ENCODE data around the gene CYTIP. TPM values are rescaled to one million over a fixed set of nuclear protein-coding genes. Genes with fewer than 3 reads are reported as not detected.

The CYTIP gene
- total and polyA plus RNA-seq, 2 of the 13 experiments (the other 11 are each of a cell fraction or from before 2014, with no cell fraction given): not detected

DNA sequence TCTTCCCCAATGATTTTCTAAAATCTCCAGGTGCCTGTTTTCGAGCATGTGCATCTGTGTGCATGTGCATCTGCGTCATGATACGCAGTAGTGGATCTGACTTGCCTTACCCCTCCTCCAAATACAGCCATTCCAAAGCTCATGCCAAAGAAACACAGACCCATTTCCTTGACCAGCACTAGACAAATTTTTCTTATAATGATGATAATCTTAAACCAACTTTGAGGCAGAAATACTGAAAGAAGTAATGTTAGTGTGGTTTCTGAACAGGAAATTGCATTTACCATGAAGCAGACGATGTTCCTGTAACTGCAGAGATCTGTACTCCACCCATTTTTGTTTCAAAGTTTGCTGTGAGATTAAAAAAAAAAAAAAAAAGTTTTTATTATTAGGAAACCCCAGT, 25.6 kb downstream of the CYTIP start (continued):
- TF ChIP-seq, protein P1, sequence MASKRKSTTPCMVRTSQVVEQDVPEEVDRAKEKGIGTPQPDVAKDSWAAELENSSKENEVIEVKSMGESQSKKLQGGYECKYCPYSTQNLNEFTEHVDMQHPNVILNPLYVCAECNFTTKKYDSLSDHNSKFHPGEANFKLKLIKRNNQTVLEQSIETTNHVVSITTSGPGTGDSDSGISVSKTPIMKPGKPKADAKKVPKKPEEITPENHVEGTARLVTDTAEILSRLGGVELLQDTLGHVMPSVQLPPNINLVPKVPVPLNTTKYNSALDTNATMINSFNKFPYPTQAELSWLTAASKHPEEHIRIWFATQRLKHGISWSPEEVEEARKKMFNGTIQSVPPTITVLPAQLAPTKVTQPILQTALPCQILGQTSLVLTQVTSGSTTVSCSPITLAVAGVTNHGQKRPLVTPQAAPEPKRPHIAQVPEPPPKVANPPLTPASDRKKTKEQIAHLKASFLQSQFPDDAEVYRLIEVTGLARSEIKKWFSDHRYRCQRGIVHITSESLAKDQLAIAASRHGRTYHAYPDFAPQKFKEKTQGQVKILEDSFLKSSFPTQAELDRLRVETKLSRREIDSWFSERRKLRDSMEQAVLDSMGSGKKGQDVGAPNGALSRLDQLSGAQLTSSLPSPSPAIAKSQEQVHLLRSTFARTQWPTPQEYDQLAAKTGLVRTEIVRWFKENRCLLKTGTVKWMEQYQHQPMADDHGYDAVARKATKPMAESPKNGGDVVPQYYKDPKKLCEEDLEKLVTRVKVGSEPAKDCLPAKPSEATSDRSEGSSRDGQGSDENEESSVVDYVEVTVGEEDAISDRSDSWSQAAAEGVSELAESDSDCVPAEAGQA (IDR thresholded peaks at IDR 0.05; ENCODE audit: low read depth): no peak
- TF ChIP-seq, protein P1 (CRISPR knock-in tag; IDR thresholded peaks at IDR 0.05; ENCODE audit: borderline replicate concordance): no peak
- TF ChIP-seq ZNF263 (CRISPR knock-in tag; IDR thresholded peaks at IDR 0.05) (no peak), TBX3 (IDR thresholded peaks at IDR 0.05; ENCODE audit: borderline replicate concordance) (no peak), FOSL1 (CRISPR knock-in tag; IDR thresholded peaks at IDR 0.05; ENCODE audit: borderline replicate concordance) (no peak)
- TF ChIP-seq, protein P2, sequence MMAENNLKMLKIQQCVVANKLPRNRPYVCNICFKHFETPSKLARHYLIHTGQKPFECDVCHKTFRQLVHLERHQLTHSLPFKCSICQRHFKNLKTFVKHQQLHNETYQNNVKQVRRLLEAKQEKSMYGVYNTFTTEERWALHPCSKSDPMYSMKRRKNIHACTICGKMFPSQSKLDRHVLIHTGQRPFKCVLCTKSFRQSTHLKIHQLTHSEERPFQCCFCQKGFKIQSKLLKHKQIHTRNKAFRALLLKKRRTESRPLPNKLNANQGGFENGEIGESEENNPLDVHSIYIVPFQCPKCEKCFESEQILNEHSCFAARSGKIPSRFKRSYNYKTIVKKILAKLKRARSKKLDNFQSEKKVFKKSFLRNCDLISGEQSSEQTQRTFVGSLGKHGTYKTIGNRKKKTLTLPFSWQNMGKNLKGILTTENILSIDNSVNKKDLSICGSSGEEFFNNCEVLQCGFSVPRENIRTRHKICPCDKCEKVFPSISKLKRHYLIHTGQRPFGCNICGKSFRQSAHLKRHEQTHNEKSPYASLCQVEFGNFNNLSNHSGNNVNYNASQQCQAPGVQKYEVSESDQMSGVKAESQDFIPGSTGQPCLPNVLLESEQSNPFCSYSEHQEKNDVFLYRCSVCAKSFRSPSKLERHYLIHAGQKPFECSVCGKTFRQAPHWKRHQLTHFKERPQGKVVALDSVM (CRISPR knock-in tag; IDR thresholded peaks at IDR 0.05): no peak
